Mesothelial cell of epicardium (in vitro differentiated cells): ENCODE data around the gene DISC1. TPM values are rescaled to one million over a fixed set of nuclear protein-coding genes. Genes with fewer than 3 reads are reported as not detected.

ENCODE experiments used
- DNase-seq, 2 experiments: peaks; one replicate each; pipeline ENCODE4 v3.0.0; 2021; ENCODE audit warnings: low spot score in 2 of 2; ENCODE audit not compliant: unreplicated experiment in 2 of 2
- H3K27ac Mint-ChIP-seq: 2 replicates; pipeline ENCODE4 v1.8.0; 2021; ENCODE audit warnings: mixed read lengths
- H3K27me3 Mint-ChIP-seq: 2 replicates; pipeline ENCODE4 v1.8.0; 2021; ENCODE audit warnings: low read depth, mixed read lengths
- H3K36me3 Mint-ChIP-seq: 2 replicates; pipeline ENCODE4 v1.8.0; 2021; ENCODE audit warnings: mixed read lengths
- H3K4me1 Mint-ChIP-seq: 2 replicates; pipeline ENCODE4 v1.8.0; 2021; ENCODE audit warnings: mixed read lengths
- H3K4me3 Mint-ChIP-seq: 2 replicates; pipeline ENCODE4 v1.8.0; 2021; ENCODE audit warnings: mild to moderate bottlenecking, moderate library complexity, mixed read lengths
- H3K9me3 Mint-ChIP-seq: 2 replicates; pipeline ENCODE4 v1.8.0; 2021; ENCODE audit warnings: mixed read lengths
- total RNA-seq: library from RNA; stranded (reverse); gene quantifications from 3 replicates; pipeline ENCODE4 v1.2.1, GENCODE V29; 2021
- TF ChIP-seq, protein P1 (sequence below): fragments of 200-600 bp; sonication (generic); IDR thresholded peaks from one replicate; pipeline ENCODE4 v1.5.0; 2021; ENCODE audit warnings: antibody characterized with exemption; ENCODE audit not compliant: unreplicated experiment

DISC1 gene
- total RNA-seq, 1 donor from 2014 or later = 9.1 TPM

DNA sequence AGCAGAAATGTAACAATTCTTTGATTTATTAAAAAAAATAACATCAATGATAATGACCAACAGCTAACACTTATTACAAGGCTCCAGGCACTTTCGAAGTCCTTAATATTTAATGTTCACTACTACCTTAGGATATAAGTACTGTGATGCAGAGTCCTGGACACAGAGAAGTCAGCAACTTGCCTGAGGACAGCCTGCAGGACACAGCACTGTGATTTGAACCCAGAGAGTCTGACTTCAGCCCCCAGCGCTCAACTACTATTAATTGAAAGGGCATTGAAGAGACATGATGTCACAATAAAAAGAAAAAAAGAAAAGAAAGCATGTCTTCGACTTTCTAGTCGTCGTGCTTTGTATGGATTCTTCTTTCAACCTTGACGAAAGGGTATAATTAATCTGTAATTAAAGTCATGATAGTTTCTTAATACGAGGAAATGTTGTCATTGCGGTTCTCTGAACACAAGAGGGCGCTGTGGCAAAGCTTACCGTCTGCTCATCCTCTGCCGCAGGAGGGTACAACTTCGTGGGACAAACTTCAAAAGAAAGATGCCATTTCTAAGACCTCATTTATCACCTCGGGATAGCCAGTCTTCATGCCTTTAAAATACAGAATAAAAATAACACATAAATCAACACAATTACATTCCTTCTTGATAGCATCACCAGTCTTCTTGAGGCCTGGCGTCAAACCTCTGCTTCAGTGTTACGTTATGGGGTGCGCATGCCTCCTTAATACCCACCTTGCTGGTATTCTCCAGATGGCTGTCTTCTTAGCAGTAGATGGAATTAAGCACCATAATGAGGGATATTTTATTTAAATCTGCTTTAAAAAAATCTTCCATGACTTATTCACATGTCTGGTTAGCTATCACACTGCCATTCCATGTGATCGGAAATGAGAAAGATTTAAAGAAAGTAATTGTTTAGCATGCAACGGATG is 240.1 kb downstream of the DISC1 start:
- no peaks in the 10 kb centered on the region for H3K36me3 Mint-ChIP-seq
- H3K4me3 Mint-ChIP-seq = no peak overlapping the region
- TF ChIP-seq, protein P1, sequence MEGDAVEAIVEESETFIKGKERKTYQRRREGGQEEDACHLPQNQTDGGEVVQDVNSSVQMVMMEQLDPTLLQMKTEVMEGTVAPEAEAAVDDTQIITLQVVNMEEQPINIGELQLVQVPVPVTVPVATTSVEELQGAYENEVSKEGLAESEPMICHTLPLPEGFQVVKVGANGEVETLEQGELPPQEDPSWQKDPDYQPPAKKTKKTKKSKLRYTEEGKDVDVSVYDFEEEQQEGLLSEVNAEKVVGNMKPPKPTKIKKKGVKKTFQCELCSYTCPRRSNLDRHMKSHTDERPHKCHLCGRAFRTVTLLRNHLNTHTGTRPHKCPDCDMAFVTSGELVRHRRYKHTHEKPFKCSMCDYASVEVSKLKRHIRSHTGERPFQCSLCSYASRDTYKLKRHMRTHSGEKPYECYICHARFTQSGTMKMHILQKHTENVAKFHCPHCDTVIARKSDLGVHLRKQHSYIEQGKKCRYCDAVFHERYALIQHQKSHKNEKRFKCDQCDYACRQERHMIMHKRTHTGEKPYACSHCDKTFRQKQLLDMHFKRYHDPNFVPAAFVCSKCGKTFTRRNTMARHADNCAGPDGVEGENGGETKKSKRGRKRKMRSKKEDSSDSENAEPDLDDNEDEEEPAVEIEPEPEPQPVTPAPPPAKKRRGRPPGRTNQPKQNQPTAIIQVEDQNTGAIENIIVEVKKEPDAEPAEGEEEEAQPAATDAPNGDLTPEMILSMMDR = peak; percentile 92
- DNase-seq = peak; percentile 30 to 73
- H3K4me1 Mint-ChIP-seq = peaks cover 28% of the 10 kb centered on the region
- H3K9me3 Mint-ChIP-seq = no peaks in the 10 kb centered on the region
- no peaks in the 10 kb centered on the region for H3K27me3 Mint-ChIP-seq
- H3K27ac Mint-ChIP-seq = peak overlapping the region; percentile 64

DNA sequence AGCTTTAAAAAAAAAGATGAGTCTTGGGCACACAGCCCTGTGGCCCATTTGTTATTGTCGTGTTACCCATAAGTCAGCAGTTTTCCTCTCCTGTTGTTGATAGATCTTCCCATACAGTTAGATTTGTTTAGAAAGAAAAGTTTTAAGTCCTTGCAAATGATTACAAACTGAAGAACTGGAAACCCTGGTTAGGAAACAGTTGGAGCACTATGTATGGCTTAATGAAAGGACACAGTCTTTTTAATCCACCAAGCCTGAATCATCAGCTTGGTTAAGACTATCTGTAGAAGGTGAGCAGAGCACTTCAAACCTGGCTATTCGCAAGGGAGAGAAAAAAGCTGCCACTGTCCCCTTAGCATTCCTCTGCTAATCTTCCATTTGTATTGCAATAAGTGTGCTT is 241.0 kb downstream of the DISC1 start:
- DNase-seq = no peak
- H3K27ac Mint-ChIP-seq = no peak overlapping the region
- H3K4me1 Mint-ChIP-seq = peaks cover 36% of the 10 kb centered on the region
- H3K4me3 Mint-ChIP-seq = no peak overlapping the region
- no peaks in the 10 kb centered on the region for H3K9me3 Mint-ChIP-seq
- TF ChIP-seq, protein P1 = no peak
- no peaks in the 10 kb centered on the region for H3K36me3 Mint-ChIP-seq
- no peaks in the 10 kb centered on the region for H3K27me3 Mint-ChIP-seq

DNA sequence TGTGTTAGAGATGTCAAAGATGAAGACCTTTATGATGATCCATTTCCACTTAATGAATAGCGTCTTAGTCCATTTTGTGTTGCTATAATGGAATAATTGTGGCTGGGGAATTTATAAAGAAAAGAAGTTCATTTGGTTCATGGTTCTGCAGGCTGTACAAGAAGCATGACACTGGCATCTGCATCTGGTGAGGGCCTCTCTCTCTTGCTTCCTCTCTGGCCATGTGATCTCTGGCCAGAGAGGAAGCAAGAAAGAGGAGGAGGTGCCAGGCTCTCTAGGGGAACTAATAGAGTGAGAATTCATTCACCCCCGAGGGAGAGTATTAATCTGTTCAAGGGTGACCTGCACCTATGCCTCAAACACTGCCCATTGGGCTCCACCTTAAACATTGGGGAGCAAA is 242.8 kb downstream of the DISC1 start:
- Mint-ChIP-seq H3K27ac (no peak overlapping the region), H3K4me3 (no peak overlapping the region), H3K4me1 (peaks cover 41% of the 10 kb centered on the region), H3K9me3 (no peaks in the 10 kb centered on the region), H3K36me3 (no peaks in the 10 kb centered on the region), H3K27me3 (no peaks in the 10 kb centered on the region)
- TF ChIP-seq, protein P1 = no peak
- no peak for DNase-seq

DNA sequence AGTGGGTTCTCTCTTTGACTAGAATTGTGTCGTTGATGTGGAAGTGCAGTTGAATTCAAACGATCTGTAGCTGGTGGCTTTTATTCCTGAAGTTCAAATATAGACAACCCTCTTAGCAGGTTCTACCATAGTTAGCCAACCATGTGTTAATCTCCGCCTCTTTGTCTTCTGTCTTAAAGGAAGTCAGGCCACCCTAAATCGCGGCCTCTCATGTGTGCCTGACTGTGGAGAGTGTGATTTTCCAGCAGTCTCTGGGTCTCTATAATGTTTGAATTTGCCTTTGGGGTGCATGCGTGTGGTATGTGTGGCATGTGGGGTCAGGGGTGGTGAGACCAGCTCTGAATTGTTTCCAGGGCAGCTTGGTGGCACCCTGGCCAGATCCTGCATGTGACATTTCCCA is 244.9 kb downstream of the DISC1 start:
- no peak for DNase-seq
- no peak overlapping the region for H3K4me3 Mint-ChIP-seq
- no peak overlapping the region for H3K27ac Mint-ChIP-seq
- H3K9me3 Mint-ChIP-seq = peaks cover 9% of the 10 kb centered on the region
- TF ChIP-seq, protein P1 = no peak
- peaks cover 4% of the 10 kb centered on the region for H3K36me3 Mint-ChIP-seq
- peaks cover 31% of the 10 kb centered on the region for H3K4me1 Mint-ChIP-seq
- no peaks in the 10 kb centered on the region for H3K27me3 Mint-ChIP-seq

DNA sequence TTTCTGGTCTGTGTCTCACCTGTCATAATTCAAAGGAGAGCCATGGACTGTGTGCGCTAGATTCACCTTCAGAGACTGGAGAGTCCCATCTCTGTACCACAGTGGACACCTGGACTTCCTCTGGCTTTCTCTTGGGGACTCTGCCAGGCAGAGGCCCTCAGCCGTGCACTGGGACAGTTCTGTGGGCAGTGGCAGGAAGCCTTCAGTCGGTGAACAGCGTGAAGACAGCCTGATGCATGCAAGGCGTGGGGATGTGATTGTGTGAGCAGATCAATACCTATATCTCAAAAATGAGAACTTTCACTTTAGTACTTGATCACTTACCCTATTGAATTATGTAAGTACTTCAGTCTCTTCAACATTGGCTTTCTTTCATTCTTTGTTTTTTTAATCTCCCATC is 245.3 kb downstream of the DISC1 start:
- Mint-ChIP-seq H3K36me3 (peaks cover 5% of the 10 kb centered on the region), H3K4me3 (no peak overlapping the region), H3K27ac (peak overlapping the region; percentile 32), H3K27me3 (no peaks in the 10 kb centered on the region), H3K9me3 (peaks cover 13% of the 10 kb centered on the region), H3K4me1 (peaks cover 27% of the 10 kb centered on the region)
- DNase-seq = no peak
- TF ChIP-seq, protein P1 = no peak
